GM21390 (cell line): Measurements from ENCODE around the gene IQCF6.
"Not testable (repeated sequence)": the region's sequence is repeated elsewhere in the genome, so short reads cannot be mapped to it uniquely, and the experiment has no call there.

ENCODE experiments used
- ATAC-seq: cut with Tn5 transposase; IDR thresholded peaks from one replicate; pipeline ENCODE4 v1.9.1; 2021; ENCODE audit not compliant: unreplicated experiment

Gene IQCF6

GRCh38 chr3:51779137-51779536 lies at the start of gene IQCF6:
Gene IQCF6 (minus strand): TSS chr3:51779237. CDS start chr3:51779224, 13 bp downstream.
- no peak for ATAC-seq

GRCh38 chr3:51828297-51828696 lies 49.3 kb upstream of the IQCF6 start:
- ATAC-seq: no peak

GRCh38 chr3:51819709-51820406 lies 40.8 kb upstream of the IQCF6 start:
- no peak for ATAC-seq

DNA sequence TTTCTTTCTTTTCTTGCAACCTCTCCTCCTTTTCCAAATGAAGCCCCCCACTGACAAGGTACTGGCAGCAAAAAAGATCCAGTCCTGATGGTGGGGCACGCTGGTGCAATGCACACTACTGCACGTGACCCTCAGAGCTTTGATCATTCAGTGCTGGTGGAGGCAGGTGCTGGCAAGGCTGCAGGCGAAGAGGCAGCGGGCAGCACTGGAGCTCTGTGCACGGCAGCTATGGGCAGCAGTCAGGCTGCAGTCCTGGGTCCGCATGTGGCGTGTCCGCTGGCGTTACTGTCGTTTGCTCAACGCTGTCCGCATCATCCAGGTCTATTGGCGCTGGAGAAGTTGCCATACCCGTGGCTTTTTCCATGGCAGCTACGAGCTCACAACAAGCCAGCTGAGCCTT lies 40.1 kb upstream of the IQCF6 start:
- no peak for ATAC-seq

GRCh38 chr3:51817375-51817774 lies 38.3 kb upstream of the IQCF6 start:
- ATAC-seq: no peak

DNA sequence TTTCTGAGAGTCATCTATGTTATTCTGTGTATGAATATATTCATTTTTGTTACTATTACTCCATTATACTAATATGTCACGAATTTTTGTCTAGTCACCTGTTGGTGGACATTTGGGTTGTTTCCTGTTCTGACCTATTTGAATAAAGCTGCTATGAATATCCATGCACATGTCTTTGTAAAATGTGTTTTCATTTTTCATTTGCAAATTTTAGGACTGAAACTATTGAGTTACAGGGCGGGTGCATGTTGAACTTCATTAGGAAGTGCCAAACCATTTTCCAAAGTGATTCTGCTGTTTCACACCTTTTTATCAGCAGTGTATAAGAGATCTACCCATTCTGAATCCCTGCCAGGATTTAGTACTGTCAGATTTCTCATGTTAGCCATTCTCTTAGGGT lies 37.7 kb upstream of the IQCF6 start:
- no peak for ATAC-seq

DNA sequence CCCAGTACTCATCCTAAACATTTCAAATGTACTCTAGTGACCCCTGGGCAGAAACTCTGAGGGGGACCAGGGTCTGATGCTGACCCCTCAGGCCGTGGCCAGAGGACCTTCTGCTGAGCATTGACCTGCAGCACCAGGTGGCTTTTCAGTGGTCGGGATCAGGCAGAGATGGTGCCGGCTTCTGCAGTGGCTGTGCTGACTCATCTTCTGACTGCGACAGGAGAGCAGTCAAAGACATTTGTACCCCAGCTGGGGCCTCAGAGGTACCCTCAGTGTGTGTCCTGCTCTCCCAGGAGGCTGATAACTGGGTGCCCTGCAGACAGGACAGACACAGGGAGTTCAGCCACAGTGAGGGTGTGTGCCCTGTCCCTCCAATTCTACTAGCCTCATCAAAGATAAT lies 36.6 kb upstream of the IQCF6 start:
- ATAC-seq: no peak

DNA sequence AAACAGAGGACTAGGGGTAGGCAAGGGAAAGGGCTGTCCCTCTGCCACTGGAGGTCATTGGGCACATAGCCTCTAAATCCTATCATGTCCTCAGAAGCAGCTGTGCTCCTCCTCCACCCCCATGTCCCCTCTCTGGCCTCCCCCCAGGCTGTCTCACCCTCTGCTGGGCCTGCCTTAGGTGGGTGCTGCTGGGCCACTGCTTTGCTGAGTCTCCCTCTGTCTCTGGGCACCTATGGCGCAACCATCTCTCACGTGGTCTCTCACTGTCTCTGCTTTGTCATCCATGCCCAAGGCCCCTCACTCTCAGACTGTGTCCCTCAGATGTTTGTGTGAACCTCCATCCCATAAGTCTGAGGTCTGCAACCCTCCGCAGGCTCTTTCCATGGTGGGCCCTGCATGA lies 35.0 kb upstream of the IQCF6 start:
- no peak for ATAC-seq

GRCh38 chr3:51813539-51813938 lies 34.5 kb upstream of the IQCF6 start:
- no peak for ATAC-seq

DNA sequence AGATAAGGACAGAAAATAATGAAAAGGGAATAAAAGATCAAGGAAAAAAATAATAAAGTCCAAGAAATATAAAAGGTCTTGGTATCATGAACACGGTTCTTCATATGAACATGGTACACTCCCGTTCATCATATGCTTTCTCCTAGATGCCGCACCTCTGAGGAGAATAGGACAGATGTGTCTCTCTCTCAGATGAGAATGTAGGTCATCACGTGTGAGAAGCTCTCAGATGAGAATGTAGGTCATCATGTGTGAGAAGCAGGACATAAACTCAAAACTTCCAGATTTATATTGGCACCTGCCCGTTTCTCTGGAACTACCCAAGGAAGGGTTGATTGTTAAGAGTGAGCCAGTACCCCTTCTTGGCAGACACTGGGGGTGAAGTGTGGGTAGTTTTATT lies 29.9 kb upstream of the IQCF6 start:
- ATAC-seq: no peak

GRCh38 chr3:51802106-51802703 lies 23.2 kb upstream of the IQCF6 start:
- ATAC-seq: no peak

- no peak for ATAC-seq
Measured at GRCh38 chr3:51800750-51801125, 21.7 kb upstream of the IQCF6 start.

GRCh38 chr3:51799879-51800749 lies 21.1 kb upstream of the IQCF6 start:
- ATAC-seq: no peak

- ATAC-seq: no peak
Measured at GRCh38 chr3:51798411-51798963, 19.4 kb upstream of the IQCF6 start.

DNA sequence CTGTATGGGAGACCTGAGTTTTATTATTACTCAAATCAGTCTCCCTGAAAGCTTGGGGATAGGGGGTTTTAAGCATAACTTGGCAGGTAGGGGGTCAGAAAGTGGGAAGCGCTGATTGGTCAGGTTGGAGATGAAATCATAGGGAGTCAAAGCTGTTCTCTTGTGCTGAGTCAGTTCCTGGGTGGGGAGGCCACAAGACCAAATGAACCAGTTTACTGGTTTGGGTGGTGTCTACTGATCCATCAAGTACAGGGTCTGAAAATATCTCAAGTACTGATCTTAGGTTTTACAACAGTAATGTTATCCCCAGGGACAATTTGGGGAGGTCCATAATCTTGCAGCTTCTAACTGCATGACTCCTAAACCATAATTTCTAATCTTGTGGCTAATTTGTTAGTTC lies 17.8 kb upstream of the IQCF6 start:
- no peak for ATAC-seq

DNA sequence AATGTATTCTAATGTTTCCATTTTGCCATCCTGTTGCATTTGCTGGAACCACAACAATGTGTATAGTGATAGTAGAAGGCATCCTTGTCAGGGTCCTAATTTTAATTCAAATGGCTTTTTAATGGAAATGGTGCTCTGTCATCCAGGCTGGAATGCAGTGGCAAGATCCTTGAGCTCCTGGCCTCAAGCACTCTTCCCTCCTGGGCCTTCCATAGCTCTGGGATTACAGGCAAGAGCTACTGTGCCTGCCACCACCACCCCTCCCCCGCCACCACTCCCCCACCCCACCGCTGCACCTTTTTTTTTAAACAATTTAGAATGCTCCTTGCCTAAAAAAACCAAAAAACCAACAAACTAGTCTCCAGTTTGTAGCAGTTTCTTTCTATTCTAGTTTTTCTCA lies 15.2 kb upstream of the IQCF6 start:
- no peak for ATAC-seq

DNA sequence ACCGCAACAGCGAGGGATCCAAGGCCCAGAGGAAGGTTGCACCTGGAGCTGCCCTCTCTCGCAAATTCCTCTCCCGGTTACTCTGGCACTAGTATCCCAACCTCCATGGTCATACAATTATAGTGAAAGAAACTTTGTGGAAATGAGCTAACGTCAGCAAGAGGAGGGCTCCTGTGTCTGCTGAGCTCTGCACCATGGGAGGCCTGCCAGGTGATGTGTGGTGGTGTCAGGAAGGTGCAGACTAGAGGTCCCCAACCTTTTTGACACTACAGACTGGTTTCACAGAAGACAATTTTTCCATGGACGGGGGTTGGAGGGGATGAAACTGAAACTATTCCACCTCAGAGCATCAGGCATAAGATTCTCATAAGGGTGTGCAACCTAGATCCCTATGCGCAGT lies 13.2 kb upstream of the IQCF6 start:
- no peak for ATAC-seq

GRCh38 chr3:51789437-51789836 lies 10.4 kb upstream of the IQCF6 start:
- ATAC-seq: no peak

DNA sequence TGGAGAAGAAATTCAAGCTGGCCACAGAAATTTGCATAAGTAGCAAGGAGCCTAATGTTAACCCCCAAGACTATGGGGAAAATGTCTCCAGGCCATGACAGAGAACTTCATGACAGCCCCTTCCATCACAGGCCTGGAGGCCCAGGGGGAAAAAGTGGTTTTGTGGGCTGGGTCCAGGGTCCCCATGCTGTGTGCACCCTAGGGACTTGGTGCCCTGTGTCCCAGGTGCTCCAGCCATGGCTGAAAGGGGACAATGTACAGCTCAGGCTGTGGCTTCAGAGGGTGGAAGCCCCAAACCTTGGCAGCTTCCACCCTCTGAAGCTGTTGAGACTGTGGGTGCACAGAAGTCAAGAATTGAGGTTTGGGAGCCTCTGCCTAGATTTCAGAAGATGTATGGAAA lies 8.5 kb upstream of the IQCF6 start:
- not testable (repeated sequence) for ATAC-seq

GRCh38 chr3:51786267-51786666 lies 7.2 kb upstream of the IQCF6 start:
- ATAC-seq: no peak

DNA sequence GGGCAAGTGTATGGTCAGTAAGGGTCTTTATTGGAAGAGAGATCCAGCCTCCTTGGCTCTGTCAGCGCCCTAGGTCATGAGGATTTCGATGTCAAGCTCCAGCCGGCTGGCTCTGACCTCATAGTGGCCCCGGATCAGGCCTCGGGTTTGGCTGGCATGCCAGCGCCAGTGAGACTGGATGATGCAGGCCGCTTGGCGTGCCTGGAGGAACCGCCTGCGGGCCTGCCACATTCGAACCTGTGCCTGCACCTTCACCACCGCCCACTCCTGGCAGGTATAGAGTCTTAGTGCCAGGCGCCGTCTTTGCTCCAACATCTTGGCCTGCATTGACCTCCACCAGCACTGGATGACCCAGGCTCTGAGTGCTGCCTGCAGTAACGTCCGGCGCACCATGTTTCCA lies 483 bp downstream of the IQCF6 start:
- ATAC-seq: no peak

GRCh38 chr3:51777985-51778384 lies 1.1 kb downstream of the IQCF6 start:
- ATAC-seq: no peak
